HTERT RPE-1 (cell line): ENCODE measurements around the gene SLC39A11.
"Not testable (repeated sequence)": the region's sequence is repeated elsewhere in the genome, so short reads cannot be mapped to it uniquely, and the experiment has no call there.

Experiments
- in situ Hi-C: fragments of 300-500 bp; cut with MboI; formaldehyde crosslinking; loops from 4 replicates; pipeline ENCODE4 v1.14.3; 2020; ENCODE audit warnings: low sequenced_read_pairs

SLC39A11 gene, protein sequence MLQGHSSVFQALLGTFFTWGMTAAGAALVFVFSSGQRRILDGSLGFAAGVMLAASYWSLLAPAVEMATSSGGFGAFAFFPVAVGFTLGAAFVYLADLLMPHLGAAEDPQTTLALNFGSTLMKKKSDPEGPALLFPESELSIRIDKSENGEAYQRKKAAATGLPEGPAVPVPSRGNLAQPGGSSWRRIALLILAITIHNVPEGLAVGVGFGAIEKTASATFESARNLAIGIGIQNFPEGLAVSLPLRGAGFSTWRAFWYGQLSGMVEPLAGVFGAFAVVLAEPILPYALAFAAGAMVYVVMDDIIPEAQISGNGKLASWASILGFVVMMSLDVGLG

GRCh38 chr17:73092523-73093135 lies at the start of gene SLC39A11:
SLC39A11 (minus strand) TSS chr17:73092688; CDS start chr17:73088764, 3,924 bp downstream.
- in situ Hi-C loops: no loop called here

GRCh38 chr17:73141411-73141810 lies 48.9 kb upstream of the SLC39A11 start:
- in situ Hi-C loops: no loop called here

GRCh38 chr17:73140566-73140965 lies 48.1 kb upstream of the SLC39A11 start:
- in situ Hi-C loops: no loop called here

DNA sequence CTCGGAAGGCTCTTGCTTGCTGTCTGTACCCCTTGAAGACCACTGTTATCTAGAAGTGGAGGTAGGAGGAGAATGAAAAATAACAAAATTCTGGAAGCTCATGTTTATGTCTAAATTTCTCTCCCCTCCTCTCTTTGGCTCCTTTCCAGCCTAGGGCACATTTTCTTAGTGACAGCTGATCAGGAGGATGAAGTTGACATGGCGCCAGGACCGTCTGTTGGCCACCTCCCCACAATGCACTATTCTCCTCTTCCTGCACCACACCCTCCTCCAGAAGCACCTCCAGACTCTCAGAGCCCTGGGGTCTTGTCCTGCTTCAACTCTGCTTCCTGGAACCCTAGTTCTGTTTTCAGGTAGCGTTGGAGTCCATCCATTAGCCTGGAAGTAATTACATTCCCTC lies 46.8 kb upstream of the SLC39A11 start:
- in situ Hi-C loops: no loop called here

DNA sequence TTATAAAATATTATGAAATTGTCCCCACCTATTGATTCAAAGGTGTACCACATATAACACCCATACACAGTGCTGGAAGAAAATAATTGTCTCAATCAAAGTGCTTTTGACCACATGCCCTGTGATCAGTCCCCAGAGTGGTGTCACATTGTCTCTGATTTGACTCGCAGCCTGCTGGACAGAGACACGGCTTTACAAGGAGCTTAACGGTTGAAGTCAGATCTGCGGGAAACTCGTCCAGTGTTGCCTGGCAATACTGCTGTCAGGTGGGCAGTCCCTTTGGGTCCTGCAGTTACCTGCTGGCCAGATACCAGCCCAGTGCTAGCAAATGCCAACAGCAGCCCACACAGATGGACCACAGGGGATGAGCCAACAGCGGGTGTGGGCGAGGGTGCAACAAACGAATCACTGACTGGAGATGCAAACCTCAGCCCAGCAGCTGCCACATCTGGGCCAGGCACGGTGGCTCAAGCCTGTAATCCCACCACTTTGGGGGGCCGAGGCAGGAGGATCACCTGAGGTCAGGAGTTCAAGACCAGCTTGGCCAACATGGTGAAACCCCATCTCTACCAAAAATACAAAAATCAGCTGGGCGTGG lies 46.2 kb upstream of the SLC39A11 start:
- in situ Hi-C loops: no loop called here

DNA sequence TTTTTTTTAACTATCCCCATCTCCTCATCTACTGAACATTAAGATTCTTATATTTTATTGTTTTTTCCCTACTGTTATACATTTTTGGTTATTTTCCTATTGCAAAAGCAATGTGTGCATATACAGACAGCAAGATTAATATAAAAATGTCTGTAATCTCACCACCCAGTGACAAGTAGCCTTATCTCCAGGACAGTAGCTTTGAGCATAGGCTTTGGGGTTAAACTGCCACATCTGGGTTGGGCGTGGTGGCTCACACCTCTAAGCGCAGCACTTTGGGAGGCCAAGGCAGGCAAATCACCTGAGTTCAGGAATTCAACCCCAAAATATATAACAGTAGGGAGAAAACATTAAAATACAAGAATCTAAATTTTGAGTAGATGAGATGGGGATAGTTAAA lies 44.9 kb upstream of the SLC39A11 start:
- in situ Hi-C loops: no loop called here

- in situ Hi-C loops: no loop called here
These were observed 43.3 kb upstream of the SLC39A11 start for GRCh38 chr17:73135766-73136165.

DNA sequence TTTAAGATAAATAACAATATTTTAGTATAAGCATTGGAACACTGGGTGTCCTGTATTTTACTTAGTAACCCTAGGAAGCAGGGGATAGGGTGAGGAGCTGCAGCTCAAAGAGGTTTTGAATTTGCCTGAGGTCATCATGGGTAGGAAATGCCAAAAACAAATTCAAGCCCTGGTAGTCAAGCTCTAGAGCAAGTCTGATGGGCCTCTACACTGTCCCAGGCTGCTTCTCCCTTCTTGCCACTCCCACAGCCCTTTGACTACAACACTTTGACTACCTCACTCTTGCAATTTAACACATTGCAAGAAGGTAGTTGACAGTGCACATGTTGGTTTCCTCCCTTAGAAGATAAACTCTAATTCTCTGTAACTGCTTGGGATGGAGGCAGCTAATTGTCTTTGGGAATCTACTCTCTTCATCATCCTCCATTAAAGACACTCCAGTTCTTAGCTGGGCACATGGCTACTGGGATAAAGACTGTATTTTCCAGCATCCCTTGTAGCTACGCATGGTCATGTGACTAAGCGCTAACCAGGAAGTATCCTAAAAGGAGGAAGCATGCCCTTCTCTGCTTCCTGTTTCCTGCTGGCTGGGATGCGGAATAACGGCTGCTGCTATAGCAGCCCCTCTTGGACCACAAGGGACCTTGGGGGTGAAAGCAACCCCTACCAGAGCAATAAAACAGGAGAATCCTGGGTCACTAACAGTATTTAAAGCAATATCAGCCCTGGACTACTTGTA lies 41.6 kb upstream of the SLC39A11 start:
- in situ Hi-C loops: no loop called here

DNA sequence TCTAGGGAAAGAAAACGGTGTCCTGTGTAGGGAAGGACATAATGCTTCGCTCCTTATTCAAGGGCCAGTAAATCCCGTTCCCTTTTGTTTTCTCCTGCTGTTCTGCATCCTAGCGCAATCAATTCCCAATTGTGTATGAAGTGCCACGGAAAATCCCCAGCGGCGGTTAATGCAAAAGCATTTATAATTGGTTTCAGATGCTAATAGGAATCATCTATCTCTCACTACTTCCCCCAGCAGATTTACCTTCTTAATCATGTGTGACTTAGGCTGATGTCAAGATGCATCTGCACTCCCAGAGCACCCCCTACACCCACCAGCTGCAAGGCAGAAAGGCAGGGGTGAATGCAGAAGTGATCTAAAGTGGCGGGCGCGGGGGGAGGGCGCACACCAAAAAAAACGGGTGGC lies 39.6 kb upstream of the SLC39A11 start:
- in situ Hi-C loops: no loop called here

DNA sequence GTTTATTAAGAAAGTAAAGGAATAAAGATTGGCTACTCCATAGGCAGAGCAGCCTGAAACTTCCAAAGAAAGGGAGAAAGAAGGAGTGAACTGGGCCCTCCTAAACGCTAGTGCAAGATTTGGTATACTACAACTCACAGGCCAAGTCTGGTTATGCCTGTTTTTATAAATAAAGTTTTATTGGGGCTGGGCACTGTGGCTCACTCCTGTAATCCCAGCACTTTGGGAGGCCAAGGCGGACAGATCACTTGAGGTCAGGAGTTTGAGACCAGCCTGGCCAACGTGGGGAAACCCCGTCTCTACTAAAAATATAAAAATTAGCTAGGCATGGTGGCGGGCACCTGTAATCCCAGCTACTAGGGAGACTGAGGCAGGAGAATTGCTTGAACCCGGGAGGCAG lies 39.0 kb upstream of the SLC39A11 start:
- in situ Hi-C loops: not testable (repeated sequence)

DNA sequence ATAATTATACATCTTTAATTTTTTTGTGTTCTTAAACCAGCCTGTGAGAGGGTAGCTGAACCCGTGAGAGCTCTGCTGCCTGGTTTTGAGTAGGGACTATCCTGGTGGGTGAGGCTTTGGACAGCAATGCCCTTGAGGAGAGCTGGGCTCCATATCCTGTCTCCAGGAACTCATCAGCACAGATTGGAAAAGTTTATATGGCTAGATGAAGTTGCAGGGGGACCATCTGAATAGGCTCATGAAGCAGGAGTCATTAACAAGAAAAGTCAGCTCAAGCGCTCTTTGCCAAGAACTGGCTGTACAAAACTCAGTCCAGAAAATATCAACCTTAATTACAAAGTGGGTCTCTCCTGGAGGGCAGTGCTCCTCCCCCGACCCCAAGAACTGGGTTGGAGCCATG lies 38.5 kb upstream of the SLC39A11 start:
- in situ Hi-C loops: no loop called here

DNA sequence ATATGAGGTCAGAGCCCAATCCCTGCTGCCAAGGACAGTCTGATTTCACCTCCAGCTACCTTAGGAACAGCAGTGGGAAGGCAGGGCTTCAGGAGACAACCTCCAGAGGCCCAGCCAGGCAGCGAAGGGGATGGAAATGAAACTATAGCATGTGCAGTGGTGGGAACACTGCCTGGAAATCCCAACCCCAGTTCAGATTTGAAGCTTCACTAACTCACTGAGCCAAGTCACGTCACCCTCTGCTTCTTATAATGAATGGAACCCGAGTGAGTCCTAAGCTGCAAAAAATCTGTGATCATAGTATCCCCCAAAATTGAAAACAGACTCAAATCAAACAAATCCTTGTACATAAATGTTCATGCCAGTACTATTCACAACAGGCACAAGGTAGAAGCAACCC lies 36.0 kb upstream of the SLC39A11 start:
- in situ Hi-C loops: no loop called here

DNA sequence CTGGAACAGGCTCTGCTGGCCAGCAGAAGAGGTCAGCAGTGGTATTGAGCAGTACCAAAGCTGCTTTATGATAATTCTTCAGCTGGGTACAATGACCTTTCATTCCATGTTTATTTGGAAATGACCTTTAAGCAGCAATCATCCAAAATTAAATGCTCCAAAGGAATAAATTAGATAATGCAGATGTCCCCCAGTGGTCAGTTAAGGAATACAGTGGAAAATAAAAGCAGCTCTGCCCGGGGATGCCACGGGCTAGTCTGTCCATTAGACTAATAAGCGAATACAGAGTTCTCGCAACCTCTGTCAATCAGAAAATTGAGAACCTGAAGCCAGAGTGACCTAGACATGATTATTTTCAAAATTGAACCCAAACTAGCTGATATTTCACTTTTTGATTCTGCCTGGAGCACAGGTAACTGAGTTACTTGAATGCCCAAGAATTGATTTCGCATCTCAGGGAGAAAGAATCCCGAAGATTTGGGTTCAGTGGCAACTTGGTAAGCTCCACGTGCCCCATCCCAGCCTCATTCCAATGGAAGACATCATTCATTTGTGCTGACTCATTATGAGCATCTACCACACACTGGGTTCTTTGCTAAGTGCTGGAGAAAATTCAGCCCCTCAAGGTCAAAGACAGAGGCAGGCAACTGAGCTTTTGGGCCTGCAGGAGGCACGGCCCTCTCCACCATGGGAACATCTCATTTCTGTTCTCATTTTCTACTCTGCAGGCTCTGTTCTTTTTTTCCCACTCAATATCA lies 34.4 kb upstream of the SLC39A11 start:
- in situ Hi-C loops: no loop called here

GRCh38 chr17:73123606-73124320 lies 31.3 kb upstream of the SLC39A11 start:
- in situ Hi-C loops: no loop called here

DNA sequence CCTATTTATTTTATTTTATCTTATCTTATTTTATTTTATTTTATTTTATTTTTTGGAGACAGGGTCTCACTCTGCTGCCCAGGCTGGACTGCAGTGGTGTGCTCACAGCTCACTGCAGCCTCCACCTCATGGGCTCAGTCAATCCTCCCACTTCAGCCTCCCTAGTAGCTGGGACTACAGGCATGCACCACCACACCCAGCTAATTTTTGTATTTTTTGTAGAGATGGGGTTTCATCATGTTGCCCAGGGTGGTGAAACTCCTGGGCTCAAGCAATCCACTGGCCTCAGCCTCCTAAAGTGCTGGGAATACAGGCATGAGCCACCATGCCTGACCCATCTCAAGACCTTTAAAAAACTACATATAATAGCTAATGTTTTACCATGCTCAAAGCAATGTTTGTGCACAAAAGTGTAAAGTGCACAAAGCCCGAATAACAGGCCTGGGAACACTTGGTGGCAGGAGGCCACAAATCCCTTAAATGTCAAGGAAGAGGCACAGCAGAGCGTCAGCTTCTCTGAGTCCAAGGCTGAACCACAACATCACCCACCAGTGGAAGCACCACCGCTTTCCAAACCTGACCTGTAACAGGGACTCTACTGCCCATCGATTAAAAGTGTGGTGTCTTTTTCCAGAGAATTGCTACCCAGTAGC lies 30.6 kb upstream of the SLC39A11 start:
- in situ Hi-C loops: no loop called here

DNA sequence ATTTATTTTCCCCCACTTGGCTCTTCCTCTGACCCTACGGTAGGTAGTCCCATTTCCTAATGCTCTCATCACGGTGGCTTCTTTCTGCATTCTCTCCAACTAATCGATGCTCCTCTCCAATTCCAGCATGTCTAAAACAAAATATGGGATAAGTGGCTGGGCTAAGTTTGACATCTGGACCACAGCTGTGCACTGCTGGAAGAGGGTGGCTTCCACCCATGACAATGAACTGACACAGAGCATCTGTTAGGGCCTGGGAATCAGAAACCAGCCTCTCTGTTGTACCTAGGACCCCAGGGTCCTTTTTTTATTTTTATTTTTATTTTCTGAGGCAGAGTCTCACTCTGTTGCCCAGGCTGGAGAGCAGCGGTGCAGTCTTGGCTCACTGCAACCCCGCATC lies 29.0 kb upstream of the SLC39A11 start:
- in situ Hi-C loops: no loop called here

DNA sequence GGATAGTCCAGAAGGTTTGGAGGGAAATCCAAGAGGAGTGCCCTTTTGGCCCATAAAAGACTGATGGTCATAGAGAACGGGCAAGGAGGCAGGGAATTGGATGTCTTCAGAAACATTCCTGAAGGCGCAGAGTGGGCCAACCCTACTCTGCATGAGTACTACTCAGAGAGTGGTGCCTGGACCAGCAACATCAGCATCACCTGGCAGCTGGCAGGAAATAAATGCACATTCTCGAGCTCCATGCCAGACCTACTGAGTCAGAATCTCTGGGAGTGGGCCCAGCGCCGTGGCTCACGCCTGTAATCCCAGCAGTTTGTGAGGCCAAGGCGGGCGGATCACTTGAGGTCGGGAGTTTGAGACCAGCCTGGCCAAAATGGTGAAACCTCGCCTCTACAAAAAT lies 27.1 kb upstream of the SLC39A11 start:
- in situ Hi-C loops: no loop called here

- in situ Hi-C loops: no loop called here
These were observed 26.5 kb upstream of the SLC39A11 start for GRCh38 chr17:73118951-73119391.

DNA sequence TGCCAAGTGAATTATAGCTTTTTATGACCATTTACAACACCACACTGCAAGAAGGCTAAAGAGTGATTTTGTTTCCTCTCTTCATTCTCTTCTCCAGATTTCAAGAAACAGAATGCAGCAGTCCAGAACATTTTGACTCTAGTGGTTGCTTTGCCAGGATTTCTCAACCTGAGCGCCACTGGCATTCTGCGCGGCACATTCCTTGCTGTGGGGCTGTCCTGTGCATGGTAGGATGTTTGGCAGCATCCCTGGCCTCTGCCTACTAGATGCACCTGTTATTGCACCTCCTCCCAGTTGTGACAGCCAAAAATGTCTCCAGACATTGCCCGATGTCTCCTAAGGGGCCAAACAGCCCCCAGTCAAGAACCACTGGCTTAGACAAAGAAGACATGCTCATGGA lies 25.7 kb upstream of the SLC39A11 start:
- in situ Hi-C loops: no loop called here

- in situ Hi-C loops: no loop called here
These were observed 19.8 kb upstream of the SLC39A11 start for GRCh38 chr17:73112246-73112645.
